ENCODE results near the gene ABCC9.

DNA sequence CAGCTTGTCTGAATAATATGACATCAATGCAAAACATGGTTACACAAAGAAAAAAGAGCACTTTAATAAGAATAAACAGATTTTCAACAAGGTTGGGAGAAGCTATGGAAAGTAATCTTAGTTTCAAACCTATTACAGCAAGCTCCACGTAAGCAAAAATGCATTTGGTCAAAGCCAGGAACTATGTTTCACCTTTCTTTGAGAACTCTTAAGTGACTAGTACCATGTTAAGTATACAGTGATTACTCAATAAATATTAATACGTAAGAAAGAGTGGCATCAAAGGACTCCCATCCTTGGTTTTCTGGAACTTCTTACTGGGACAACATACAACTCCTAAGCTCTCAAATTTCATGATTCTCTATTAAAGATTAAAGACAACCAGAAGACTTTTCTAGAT is 80.7 kb downstream of the ABCC9 start:
- TF ChIP-seq, protein P1, sequence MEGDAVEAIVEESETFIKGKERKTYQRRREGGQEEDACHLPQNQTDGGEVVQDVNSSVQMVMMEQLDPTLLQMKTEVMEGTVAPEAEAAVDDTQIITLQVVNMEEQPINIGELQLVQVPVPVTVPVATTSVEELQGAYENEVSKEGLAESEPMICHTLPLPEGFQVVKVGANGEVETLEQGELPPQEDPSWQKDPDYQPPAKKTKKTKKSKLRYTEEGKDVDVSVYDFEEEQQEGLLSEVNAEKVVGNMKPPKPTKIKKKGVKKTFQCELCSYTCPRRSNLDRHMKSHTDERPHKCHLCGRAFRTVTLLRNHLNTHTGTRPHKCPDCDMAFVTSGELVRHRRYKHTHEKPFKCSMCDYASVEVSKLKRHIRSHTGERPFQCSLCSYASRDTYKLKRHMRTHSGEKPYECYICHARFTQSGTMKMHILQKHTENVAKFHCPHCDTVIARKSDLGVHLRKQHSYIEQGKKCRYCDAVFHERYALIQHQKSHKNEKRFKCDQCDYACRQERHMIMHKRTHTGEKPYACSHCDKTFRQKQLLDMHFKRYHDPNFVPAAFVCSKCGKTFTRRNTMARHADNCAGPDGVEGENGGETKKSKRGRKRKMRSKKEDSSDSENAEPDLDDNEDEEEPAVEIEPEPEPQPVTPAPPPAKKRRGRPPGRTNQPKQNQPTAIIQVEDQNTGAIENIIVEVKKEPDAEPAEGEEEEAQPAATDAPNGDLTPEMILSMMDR (conservative IDR thresholded peaks at IDR 0.05) = no peak
- TF ChIP-seq EZH2 (IDR thresholded peaks at IDR 0.05; ENCODE audit: low read depth) = no peak
